WTC11 (cell line): ENCODE results near the gene ADGRF1. TPM values are rescaled to one million over a fixed set of nuclear protein-coding genes. Genes with fewer than 3 reads are reported as not detected.
"Not testable (repeated sequence)": the region's sequence is repeated elsewhere in the genome, so short reads cannot be mapped to it uniquely, and the experiment has no call there.

ENCODE experiments used
- ATAC-seq: fragments of 200-7000 bp; cut with Tn5 transposase; 2 replicates; pipeline ENCODE4 v1.10.0; 2021; ENCODE audit warnings: mild to moderate bottlenecking, moderate library complexity
- Bru-seq: library from RNA; stranded (reverse); fragments of 400-500 nt; gene quantifications from one replicate; lab custom pipeline; 2021; lab: Mats Ljungman, UMichigan
- CTCF ChIA-PET: fragments of 300-600 bp; sonication (Branson Sonifier 250); formaldehyde crosslinking; loops from one replicate; lab custom pipeline; 2021; ENCODE audit warnings: antibody characterized with exemption; lab: Charles Lee
- POLR2A ChIA-PET: fragments of 350-600 bp; sonication (Branson Sonifier 250); formaldehyde crosslinking; loops from one replicate; lab custom pipeline; 2021; ENCODE audit warnings: antibody characterized with exemption; lab: Charles Lee
- DNase-seq: peaks from one replicate; pipeline ENCODE4 v3.0.0; 2021; ENCODE audit warnings: low spot score
- H3K27ac Mint-ChIP-seq: 2 replicates; pipeline ENCODE4 v1.8.0; 2021; ENCODE audit warnings: mixed read lengths
- H3K27me3 Mint-ChIP-seq: 2 replicates; pipeline ENCODE4 v1.8.0; 2021; ENCODE audit warnings: low read depth, mild to moderate bottlenecking, moderate library complexity, mixed read lengths
- H3K36me3 Mint-ChIP-seq: 2 replicates; pipeline ENCODE4 v1.8.0; 2021; ENCODE audit warnings: mixed read lengths
- H3K4me1 Mint-ChIP-seq: 2 replicates; pipeline ENCODE4 v1.8.0; 2022; ENCODE audit warnings: mixed read lengths
- H3K4me3 Mint-ChIP-seq: 2 replicates; pipeline ENCODE4 v1.8.0; 2021; ENCODE audit warnings: mild to moderate bottlenecking, moderate library complexity, mixed read lengths
- H3K9me3 Mint-ChIP-seq: 2 replicates; pipeline ENCODE4 v1.8.0; 2021; ENCODE audit warnings: mixed read lengths
- ATF1 ChIP-seq: sonication (generic); formaldehyde crosslinking; IDR thresholded peaks from 2 replicates; pipeline ENCODE4 v1.8.1; 2023; ENCODE audit warnings: mild to moderate bottlenecking, moderate library complexity, missing genetic modification reagents
- CBFB ChIP-seq: sonication (generic); formaldehyde crosslinking; IDR thresholded peaks from 2 replicates; pipeline ENCODE4 v1.8.1; 2022; ENCODE audit warnings: mild to moderate bottlenecking, low read depth, missing genetic modification reagents
- IRF1 ChIP-seq: sonication (generic); formaldehyde crosslinking; IDR thresholded peaks from 2 replicates; pipeline ENCODE4 v1.8.0; 2023; ENCODE audit warnings: missing genetic modification reagents
- IRF2 ChIP-seq: sonication (generic); formaldehyde crosslinking; IDR thresholded peaks from 2 replicates; pipeline ENCODE4 v1.8.0; 2022; ENCODE audit warnings: low read depth, missing genetic modification reagents, borderline replicate concordance
- JAZF1 ChIP-seq: fragments of 250-450 bp; sonication (Bioruptor Pico); IDR thresholded peaks from 2 replicates; pipeline ENCODE4 v1.9.0; 2021; ENCODE audit warnings: moderate library complexity, mild to moderate bottlenecking, inconsistent platforms
- JUN ChIP-seq: sonication (generic); formaldehyde crosslinking; IDR thresholded peaks from 2 replicates; pipeline ENCODE4 v1.8.0; 2023; ENCODE audit warnings: mild to moderate bottlenecking, missing genetic modification reagents
- KAT7 ChIP-seq: sonication (generic); formaldehyde crosslinking; IDR thresholded peaks from 2 replicates; pipeline ENCODE4 v1.8.1; 2023; ENCODE audit warnings: missing genetic modification reagents, mild to moderate bottlenecking, borderline replicate concordance
- NR3C1 ChIP-seq: sonication (generic); formaldehyde crosslinking; conservative IDR thresholded peaks from 2 replicates; pipeline ENCODE4 v1.8.1; 2023; ENCODE audit warnings: low read depth, mild to moderate bottlenecking, missing genetic modification reagents
- SMAD3 ChIP-seq: sonication (generic); formaldehyde crosslinking; IDR thresholded peaks from 2 replicates; pipeline ENCODE4 v1.8.0; 2022; ENCODE audit warnings: missing genetic modification reagents, mild to moderate bottlenecking, borderline replicate concordance
- TEAD1 ChIP-seq: sonication (generic); formaldehyde crosslinking; IDR thresholded peaks from 2 replicates; pipeline ENCODE4 v1.8.0; 2022; ENCODE audit warnings: mild to moderate bottlenecking, missing genetic modification reagents
- TEAD4 ChIP-seq: sonication (generic); formaldehyde crosslinking; IDR thresholded peaks from 2 replicates; pipeline ENCODE4 v1.8.0; 2022; ENCODE audit warnings: mild to moderate bottlenecking, missing genetic modification reagents
- ZNF263 ChIP-seq: sonication (generic); formaldehyde crosslinking; IDR thresholded peaks from 2 replicates; pipeline ENCODE4 v1.8.1; 2022; ENCODE audit warnings: low read depth, mild to moderate bottlenecking, moderate library complexity, missing genetic modification reagents
- ZNF317 ChIP-seq: sonication (generic); formaldehyde crosslinking; IDR thresholded peaks from 2 replicates; pipeline ENCODE4 v1.8.1; 2023; ENCODE audit warnings: low read depth, mild to moderate bottlenecking, moderate library complexity, missing genetic modification reagents, borderline replicate concordance
- ZNF423 ChIP-seq: fragments of 250-450 bp; sonication (Bioruptor Pico); IDR thresholded peaks from 2 replicates; pipeline ENCODE4 v2.1.2; 2022; ENCODE audit warnings: mild to moderate bottlenecking, moderate library complexity
- ZNF671 ChIP-seq: fragments of 250-450 bp; sonication (Bioruptor Pico); IDR thresholded peaks from 2 replicates; pipeline ENCODE4 v1.8.0; 2021; ENCODE audit warnings: mild to moderate bottlenecking
- long read RNA-seq, 3 experiments: library from RNA in 1 of 3; library from capped mRNA in 1 of 3; library from polyadenylated mRNA in 1 of 3; unstranded in 2 of 3; stranded (forward) in 1 of 3; transcript quantifications; one replicate each; pipeline ENCODE4 v2.0.0, GENCODE V29; 2021
- total RNA-seq: library from RNA; stranded (reverse); gene quantifications from 3 replicates; pipeline ENCODE4 v1.2.3, GENCODE V29; 2021
- TF ChIP-seq, protein P1 (sequence below): sonication (generic); formaldehyde crosslinking; IDR thresholded peaks from 2 replicates; pipeline ENCODE4 v1.8.1; 2023; ENCODE audit warnings: mild to moderate bottlenecking, missing genetic modification reagents
- TF ChIP-seq, protein P2 (sequence below): fragments of 250-450 bp; sonication (Bioruptor Pico); IDR thresholded peaks from 2 replicates; pipeline ENCODE4 v1.9.0; 2021; ENCODE audit warnings: mild to moderate bottlenecking, borderline replicate concordance
- TF ChIP-seq, protein P3 (sequence below): sonication (generic); formaldehyde crosslinking; IDR thresholded peaks from 2 replicates; pipeline ENCODE4 v1.8.0; 2022; ENCODE audit warnings: mild to moderate bottlenecking, missing genetic modification reagents
- TF ChIP-seq, protein P4 (sequence below): fragments of 250-450 bp; sonication (Bioruptor Pico); IDR thresholded peaks from 2 replicates; pipeline ENCODE4 v2.1.2; 2022; ENCODE audit warnings: mild to moderate bottlenecking, moderate library complexity
- TF ChIP-seq, protein P5 (sequence below): fragments of 250-450 bp; sonication (Bioruptor Pico); IDR thresholded peaks from 2 replicates; pipeline ENCODE4 v1.9.0; 2021; ENCODE audit warnings: mild to moderate bottlenecking

ADGRF1 gene
- total RNA-seq, result 0.11 to 0.26 TPM (median 0.16 TPM) in 3 replicates
- Bru-seq, nascent RNA, result not detected
- long read RNA-seq, experiment 1, result 0 reads
- long read RNA-seq, experiment 2, result 0 reads
- long read RNA-seq, experiment 3, result 0 reads

DNA sequence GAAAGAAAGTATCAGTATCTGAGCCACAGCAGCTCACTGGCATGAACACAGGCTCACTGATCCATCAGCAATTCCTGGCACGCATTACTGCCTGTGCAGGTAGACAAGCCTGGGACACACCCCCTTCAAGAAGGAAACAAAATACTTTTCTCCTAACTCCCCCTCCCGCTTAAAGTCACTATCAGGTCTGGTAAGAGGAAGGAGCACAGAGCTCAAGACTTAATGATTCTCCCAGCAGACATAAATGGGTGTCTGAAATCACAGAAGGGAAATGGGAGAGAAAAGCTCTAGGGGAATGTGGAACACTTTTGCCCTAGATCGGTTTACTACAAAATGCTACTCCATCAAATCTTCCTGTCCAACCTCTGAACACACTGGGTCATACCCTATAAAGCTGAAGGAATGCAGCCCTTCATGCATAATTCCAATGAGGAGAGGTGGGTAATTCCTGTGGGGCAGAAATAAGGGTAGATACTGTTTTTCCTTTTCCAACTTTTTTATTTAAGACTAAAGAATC, at the start of gene ADGRF1:
TSS of gene ADGRF1 (minus strand) at position 58 of the 517 bp plus-strand sequence. CDS start 13,271 bp downstream, outside the sequence.
- POLR2A ChIA-PET, result interaction anchor here (0.6 kb wide), 1 partner anchor 12 kb away, joined by 3 read pairs; no protein-coding TSS in a partner anchor
- TF ChIP-seq ZNF317 (CRISPR knock-in tag) (no peak), CBFB (CRISPR knock-in tag) (no peak), KAT7 (CRISPR knock-in tag) (no peak), IRF2 (CRISPR knock-in tag) (no peak), ATF1 (CRISPR knock-in tag) (no peak), TEAD4 (CRISPR knock-in tag) (no peak)
- TF ChIP-seq, protein P1, sequence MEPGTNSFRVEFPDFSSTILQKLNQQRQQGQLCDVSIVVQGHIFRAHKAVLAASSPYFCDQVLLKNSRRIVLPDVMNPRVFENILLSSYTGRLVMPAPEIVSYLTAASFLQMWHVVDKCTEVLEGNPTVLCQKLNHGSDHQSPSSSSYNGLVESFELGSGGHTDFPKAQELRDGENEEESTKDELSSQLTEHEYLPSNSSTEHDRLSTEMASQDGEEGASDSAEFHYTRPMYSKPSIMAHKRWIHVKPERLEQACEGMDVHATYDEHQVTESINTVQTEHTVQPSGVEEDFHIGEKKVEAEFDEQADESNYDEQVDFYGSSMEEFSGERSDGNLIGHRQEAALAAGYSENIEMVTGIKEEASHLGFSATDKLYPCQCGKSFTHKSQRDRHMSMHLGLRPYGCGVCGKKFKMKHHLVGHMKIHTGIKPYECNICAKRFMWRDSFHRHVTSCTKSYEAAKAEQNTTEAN (CRISPR knock-in tag), result no peak
- no peaks in the 10 kb centered on the region for H3K9me3 Mint-ChIP-seq
- no peak for DNase-seq
- H3K4me1 Mint-ChIP-seq, result peaks cover 25% of the 10 kb centered on the region
- CTCF ChIA-PET, result interaction anchor here (0.6 to 1.5 kb wide), 3 partner anchors 156 to 194 kb away, joined by 3 to 4 read pairs (median 3); no protein-coding TSS in a partner anchor
- no peak within 1 kb of the TSS for H3K27ac Mint-ChIP-seq
- H3K4me3 Mint-ChIP-seq, result no peak within 1 kb of the TSS
- no peaks in the 10 kb centered on the region for H3K36me3 Mint-ChIP-seq
- H3K27me3 Mint-ChIP-seq, result no peaks in the 10 kb centered on the region
- ATAC-seq, result no peak

DNA sequence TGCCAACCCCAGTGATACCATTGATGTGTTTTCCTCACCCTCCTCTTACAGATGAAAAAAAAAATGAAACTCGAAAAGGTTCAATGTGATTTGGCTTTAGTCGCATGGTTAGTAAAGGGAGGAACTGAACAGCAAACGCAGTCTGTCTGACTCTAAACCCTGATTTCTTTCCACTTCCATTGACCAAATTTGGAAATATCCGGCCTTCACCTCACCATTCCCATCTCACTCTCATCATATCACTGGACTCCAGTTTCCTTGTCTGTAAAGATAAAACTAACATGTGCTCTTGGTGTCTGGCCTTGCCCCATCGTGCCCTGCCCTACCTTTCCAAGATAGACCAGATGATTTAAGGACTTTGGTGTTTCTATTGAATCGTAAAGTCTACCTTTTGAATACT, 48.7 kb upstream of the ADGRF1 start:
- Mint-ChIP-seq H3K9me3 (no peaks in the 10 kb centered on the region), H3K36me3 (no peaks in the 10 kb centered on the region)
- POLR2A ChIA-PET, result no interaction called here
- TF ChIP-seq ZNF263 (CRISPR knock-in tag) (no peak), ZNF671 (no peak), NR3C1 (CRISPR knock-in tag) (no peak), JAZF1 (no peak), TEAD1 (CRISPR knock-in tag) (no peak), ZNF423 (CRISPR knock-in tag) (no peak), ZNF317 (CRISPR knock-in tag) (no peak), JUN (CRISPR knock-in tag) (no peak), SMAD3 (no peak), IRF1 (CRISPR knock-in tag) (no peak), IRF2 (CRISPR knock-in tag) (no peak), CBFB (CRISPR knock-in tag) (no peak)
- TF ChIP-seq, protein P2, sequence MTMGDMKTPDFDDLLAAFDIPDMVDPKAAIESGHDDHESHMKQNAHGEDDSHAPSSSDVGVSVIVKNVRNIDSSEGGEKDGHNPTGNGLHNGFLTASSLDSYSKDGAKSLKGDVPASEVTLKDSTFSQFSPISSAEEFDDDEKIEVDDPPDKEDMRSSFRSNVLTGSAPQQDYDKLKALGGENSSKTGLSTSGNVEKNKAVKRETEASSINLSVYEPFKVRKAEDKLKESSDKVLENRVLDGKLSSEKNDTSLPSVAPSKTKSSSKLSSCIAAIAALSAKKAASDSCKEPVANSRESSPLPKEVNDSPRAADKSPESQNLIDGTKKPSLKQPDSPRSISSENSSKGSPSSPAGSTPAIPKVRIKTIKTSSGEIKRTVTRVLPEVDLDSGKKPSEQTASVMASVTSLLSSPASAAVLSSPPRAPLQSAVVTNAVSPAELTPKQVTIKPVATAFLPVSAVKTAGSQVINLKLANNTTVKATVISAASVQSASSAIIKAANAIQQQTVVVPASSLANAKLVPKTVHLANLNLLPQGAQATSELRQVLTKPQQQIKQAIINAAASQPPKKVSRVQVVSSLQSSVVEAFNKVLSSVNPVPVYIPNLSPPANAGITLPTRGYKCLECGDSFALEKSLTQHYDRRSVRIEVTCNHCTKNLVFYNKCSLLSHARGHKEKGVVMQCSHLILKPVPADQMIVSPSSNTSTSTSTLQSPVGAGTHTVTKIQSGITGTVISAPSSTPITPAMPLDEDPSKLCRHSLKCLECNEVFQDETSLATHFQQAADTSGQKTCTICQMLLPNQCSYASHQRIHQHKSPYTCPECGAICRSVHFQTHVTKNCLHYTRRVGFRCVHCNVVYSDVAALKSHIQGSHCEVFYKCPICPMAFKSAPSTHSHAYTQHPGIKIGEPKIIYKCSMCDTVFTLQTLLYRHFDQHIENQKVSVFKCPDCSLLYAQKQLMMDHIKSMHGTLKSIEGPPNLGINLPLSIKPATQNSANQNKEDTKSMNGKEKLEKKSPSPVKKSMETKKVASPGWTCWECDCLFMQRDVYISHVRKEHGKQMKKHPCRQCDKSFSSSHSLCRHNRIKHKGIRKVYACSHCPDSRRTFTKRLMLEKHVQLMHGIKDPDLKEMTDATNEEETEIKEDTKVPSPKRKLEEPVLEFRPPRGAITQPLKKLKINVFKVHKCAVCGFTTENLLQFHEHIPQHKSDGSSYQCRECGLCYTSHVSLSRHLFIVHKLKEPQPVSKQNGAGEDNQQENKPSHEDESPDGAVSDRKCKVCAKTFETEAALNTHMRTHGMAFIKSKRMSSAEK, result no peak
- TF ChIP-seq, protein P3, sequence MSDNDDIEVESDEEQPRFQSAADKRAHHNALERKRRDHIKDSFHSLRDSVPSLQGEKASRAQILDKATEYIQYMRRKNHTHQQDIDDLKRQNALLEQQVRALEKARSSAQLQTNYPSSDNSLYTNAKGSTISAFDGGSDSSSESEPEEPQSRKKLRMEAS, result no peak
- TF ChIP-seq, protein P4, sequence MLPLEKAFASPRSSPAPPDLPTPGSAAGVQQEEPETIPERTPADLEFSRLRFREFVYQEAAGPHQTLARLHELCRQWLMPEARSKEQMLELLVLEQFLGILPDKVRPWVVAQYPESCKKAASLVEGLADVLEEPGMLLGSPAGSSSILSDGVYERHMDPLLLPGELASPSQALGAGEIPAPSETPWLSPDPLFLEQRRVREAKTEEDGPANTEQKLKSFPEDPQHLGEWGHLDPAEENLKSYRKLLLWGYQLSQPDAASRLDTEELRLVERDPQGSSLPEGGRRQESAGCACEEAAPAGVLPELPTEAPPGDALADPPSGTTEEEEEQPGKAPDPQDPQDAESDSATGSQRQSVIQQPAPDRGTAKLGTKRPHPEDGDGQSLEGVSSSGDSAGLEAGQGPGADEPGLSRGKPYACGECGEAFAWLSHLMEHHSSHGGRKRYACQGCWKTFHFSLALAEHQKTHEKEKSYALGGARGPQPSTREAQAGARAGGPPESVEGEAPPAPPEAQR (CRISPR knock-in tag), result no peak
- TF ChIP-seq, protein P5, sequence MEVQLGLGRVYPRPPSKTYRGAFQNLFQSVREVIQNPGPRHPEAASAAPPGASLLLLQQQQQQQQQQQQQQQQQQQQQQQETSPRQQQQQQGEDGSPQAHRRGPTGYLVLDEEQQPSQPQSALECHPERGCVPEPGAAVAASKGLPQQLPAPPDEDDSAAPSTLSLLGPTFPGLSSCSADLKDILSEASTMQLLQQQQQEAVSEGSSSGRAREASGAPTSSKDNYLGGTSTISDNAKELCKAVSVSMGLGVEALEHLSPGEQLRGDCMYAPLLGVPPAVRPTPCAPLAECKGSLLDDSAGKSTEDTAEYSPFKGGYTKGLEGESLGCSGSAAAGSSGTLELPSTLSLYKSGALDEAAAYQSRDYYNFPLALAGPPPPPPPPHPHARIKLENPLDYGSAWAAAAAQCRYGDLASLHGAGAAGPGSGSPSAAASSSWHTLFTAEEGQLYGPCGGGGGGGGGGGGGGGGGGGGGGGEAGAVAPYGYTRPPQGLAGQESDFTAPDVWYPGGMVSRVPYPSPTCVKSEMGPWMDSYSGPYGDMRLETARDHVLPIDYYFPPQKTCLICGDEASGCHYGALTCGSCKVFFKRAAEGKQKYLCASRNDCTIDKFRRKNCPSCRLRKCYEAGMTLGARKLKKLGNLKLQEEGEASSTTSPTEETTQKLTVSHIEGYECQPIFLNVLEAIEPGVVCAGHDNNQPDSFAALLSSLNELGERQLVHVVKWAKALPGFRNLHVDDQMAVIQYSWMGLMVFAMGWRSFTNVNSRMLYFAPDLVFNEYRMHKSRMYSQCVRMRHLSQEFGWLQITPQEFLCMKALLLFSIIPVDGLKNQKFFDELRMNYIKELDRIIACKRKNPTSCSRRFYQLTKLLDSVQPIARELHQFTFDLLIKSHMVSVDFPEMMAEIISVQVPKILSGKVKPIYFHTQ (CRISPR knock-in tag), result no peak
- TF ChIP-seq, all 79 proteins: peak for 0
- Mint-ChIP-seq H3K4me1 (peaks cover 9% of the 10 kb centered on the region), H3K4me3 (no peak overlapping the region), H3K27ac (no peak overlapping the region), H3K27me3 (no peaks in the 10 kb centered on the region)
- ATAC-seq, result no peak
- DNase-seq, result no peak
- CTCF ChIA-PET, result no interaction called here

- CTCF ChIA-PET, ATAC-seq, H3K9me3 Mint-ChIP-seq, POLR2A ChIA-PET, H3K27me3 Mint-ChIP-seq, DNase-seq, H3K27ac Mint-ChIP-seq, H3K36me3 Mint-ChIP-seq, H3K4me1 Mint-ChIP-seq, H3K4me3 Mint-ChIP-seq: not testable (repeated sequence)
Measured at GRCh38 chr6:47089473-47089872, 47.3 kb upstream of the ADGRF1 start.
